ENCODE results near the gene PIANP.
"Not testable (repeated sequence)": the region's sequence is repeated elsewhere in the genome, so short reads cannot be mapped to it uniquely, and the experiment has no call there.

PIANP gene

DNA sequence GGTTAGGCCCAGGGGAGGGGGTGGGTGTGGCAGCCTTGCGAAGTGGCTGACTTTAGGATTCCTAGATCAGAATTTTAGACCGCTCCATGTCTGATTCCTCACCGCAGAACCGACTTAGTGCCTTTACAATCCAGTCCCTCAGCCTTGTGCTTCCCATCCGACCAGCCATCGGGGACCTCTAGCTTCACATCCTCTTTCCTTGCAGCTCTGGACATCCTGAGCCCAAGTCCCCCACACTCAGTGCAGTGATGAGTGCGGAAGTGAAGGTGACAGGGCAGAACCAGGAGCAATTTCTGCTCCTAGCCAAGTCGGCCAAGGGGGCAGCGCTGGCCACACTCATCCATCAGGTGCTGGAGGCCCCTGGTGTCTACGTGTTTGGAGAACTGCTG lies 23.8 kb upstream of the PIANP start:
- peak; percentile 26 for DNase-seq (ENCODE audit: low read depth)
- H3K4me3 ChIP-seq (ENCODE audit: control insufficient read depth, low read depth, low read length) = peak overlapping the region; percentile 78
- TF ChIP-seq, protein P1, sequence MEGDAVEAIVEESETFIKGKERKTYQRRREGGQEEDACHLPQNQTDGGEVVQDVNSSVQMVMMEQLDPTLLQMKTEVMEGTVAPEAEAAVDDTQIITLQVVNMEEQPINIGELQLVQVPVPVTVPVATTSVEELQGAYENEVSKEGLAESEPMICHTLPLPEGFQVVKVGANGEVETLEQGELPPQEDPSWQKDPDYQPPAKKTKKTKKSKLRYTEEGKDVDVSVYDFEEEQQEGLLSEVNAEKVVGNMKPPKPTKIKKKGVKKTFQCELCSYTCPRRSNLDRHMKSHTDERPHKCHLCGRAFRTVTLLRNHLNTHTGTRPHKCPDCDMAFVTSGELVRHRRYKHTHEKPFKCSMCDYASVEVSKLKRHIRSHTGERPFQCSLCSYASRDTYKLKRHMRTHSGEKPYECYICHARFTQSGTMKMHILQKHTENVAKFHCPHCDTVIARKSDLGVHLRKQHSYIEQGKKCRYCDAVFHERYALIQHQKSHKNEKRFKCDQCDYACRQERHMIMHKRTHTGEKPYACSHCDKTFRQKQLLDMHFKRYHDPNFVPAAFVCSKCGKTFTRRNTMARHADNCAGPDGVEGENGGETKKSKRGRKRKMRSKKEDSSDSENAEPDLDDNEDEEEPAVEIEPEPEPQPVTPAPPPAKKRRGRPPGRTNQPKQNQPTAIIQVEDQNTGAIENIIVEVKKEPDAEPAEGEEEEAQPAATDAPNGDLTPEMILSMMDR (conservative IDR thresholded peaks at IDR 0.05; ENCODE audit: control insufficient read depth, insufficient read depth, low read depth, low read length) = no peak

GRCh38 chr12:6723607-6724408 lies 23.2 kb upstream of the PIANP start, which contains the start of gene COPS7A:
COPS7A (plus strand) TSS chr12:6724046; CDS start chr12:6724657, 611 bp downstream.
- peak within 1 kb of the TSS; percentile 78 for H3K4me3 ChIP-seq (ENCODE audit: control insufficient read depth, low read depth, low read length)
- peak; percentile 98 for DNase-seq (ENCODE audit: low read depth)
- TF ChIP-seq, protein P1 (conservative IDR thresholded peaks at IDR 0.05; ENCODE audit: control insufficient read depth, insufficient read depth, low read depth, low read length) = no peak

GRCh38 chr12:6722863-6723262 lies 22.2 kb upstream of the PIANP start:
- TF ChIP-seq, protein P1 (conservative IDR thresholded peaks at IDR 0.05; ENCODE audit: control insufficient read depth, insufficient read depth, low read depth, low read length) = no peak
- no peak overlapping the region for H3K4me3 ChIP-seq (ENCODE audit: control insufficient read depth, low read depth, low read length)
- no peak for DNase-seq (ENCODE audit: low read depth)

- no peak for DNase-seq (ENCODE audit: low read depth)
- H3K4me3 ChIP-seq (ENCODE audit: control insufficient read depth, low read depth, low read length) = no peak overlapping the region
- TF ChIP-seq, protein P1 (conservative IDR thresholded peaks at IDR 0.05; ENCODE audit: control insufficient read depth, insufficient read depth, low read depth, low read length) = no peak
Measured at GRCh38 chr12:6716874-6717437, 16.3 kb upstream of the PIANP start.

DNA sequence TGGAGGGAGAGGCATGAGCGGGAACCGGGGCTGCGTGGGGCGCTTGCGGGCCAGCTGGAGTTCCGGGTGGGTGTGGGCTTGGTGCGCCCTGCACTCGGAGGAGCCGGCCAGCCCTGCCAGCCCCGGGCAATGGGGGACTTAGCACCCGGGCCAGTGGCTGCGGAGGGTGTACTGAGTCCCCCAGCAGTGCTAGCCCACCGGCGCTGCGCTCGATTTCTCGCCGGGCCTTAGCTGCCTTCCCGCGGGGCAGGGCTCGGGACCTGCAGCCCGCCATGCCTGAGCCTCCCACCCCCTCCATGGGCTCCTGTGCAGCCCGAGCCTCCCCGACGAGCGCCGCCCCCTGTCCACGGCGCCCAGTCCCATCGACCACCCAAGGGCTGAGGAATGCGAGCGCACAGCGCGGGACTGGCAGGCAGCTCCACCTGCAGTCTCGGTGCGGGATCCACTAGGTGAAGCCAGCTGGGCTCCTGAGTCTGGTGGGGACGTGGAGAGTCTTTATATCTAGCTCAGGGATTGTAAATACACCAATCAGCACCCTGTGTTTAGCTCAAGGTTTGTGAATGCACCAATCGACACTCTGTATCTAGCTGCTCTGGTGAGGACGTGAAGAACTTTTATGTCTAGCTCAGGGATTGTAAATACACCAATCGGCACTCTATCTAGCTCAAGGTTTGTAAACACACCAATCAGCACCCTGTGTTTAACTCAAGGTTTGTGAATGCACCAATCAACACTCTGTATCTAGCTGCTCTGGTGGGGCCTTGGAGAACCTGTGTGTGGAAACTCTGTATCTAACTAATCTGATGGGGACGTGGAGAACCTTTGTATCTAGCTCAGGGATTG lies 15.6 kb upstream of the PIANP start:
- H3K4me3 ChIP-seq (ENCODE audit: control insufficient read depth, low read depth, low read length); DNase-seq (ENCODE audit: low read depth): not testable (repeated sequence)

DNA sequence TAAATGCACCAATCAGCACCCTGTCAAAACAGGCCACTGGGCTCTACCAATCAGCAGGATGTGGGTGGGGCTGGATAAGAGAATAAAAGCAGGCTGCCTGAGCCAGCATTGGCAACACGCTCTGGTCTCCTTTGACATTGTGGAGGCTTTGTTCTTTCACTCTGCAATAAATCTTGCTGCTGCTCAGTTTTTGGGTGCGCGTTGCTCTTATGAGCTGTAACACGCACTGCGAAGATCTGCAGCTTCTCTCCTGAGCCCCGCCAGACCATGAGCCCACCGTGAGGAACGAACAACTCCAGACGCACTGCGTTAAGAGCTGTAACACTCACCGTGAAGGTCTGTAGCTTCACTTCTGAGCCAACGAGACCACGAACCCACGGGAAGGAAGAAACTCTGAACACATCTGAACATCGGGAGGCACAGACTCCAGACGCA lies 8.4 kb upstream of the PIANP start:
- TF ChIP-seq, protein P1 (conservative IDR thresholded peaks at IDR 0.05; ENCODE audit: control insufficient read depth, insufficient read depth, low read depth, low read length) = no peak
- no peak for DNase-seq (ENCODE audit: low read depth)

GRCh38 chr12:6708351-6708750 lies 7.7 kb upstream of the PIANP start:
- DNase-seq (ENCODE audit: low read depth) = not testable (repeated sequence)

More for the DNA sequence above, 8.4 kb upstream of the PIANP start:
- H3K4me3 ChIP-seq (ENCODE audit: control insufficient read depth, low read depth, low read length) = no peak overlapping the region

More at GRCh38 chr12:6708351-6708750, 7.7 kb upstream of the PIANP start:
- not testable (repeated sequence) for H3K4me3 ChIP-seq (ENCODE audit: control insufficient read depth, low read depth, low read length)

Data from fibroblast of mammary gland (primary cell).